Kasumi-1 (cell line): Measurements from ENCODE around the gene SYCP2.
"Not testable (repeated sequence)": the region's sequence is repeated elsewhere in the genome, so short reads cannot be mapped to it uniquely, and the experiment has no call there.

Experiments used
- DNase-seq, 2 experiments: peaks; one replicate each; lab custom pipeline; 2025; lab: John Stamatoyannopoulos, UW

The SYCP2 gene

GRCh38 chr20:59908855-59909254, 24.6 kb downstream of the SYCP2 start:
- no peak for DNase-seq

DNA sequence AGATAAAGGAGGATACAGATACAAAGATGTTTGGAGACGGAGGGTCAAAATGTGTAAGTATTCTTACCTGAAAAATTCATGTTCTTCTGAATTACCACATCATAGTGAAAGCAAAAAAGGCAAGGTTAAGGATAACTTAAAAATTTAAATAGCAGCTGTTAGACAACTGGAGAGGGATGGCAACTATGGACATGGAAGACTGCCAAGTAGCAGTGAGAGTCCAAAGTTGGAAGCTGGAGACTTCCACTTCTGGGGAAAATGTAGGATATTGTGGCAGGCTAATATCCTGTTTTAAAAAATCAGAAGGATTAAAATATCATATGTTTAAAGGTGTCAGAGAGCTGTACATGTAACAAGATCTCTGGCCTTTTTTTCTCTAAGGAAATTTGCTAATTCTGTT, 29.8 kb downstream of the SYCP2 start:
- DNase-seq = no peak

GRCh38 chr20:59902470-59902869, 31.0 kb downstream of the SYCP2 start:
- DNase-seq = no peak

DNA sequence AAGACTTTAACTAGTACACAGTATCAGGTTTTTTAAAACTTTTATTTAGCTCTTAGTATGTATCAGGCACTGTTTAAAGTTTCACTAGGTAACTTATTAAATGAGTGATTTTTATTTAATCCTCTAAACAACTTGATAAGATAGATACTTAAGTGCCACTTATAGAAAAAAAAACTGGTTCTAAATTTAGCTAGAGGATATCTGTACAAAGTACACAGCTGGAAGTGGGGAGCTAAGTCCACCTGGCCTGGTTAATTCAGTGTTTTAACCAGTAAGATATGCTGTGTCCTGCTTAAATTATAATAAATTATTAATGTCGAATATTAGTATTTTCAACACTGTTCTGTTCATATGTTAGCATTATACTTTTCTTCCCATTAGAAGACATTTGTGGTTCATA, 37.5 kb downstream of the SYCP2 start:
- DNase-seq = no peak

GRCh38 chr20:59891581-59891980, 41.9 kb downstream of the SYCP2 start:
- no peak for DNase-seq

DNA sequence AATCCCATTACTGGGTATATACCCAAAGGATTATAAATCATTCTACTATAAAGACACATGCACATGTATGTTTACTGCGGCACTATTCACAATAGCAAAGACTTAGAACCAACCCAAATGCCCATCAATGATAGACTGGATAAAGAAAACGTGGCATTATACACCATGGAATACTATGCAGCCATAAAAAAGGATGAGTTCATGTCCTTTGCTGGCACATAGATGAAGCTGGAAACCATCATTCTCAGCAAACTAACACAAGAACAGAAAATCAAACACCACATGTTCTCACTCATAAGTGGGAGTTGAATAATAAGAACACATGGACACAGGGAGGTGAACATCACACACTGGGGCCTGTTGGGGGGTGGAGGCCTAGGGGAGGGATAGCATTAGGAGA, 43.4 kb downstream of the SYCP2 start:
- not testable (repeated sequence) for DNase-seq

- DNase-seq = no peak
Observed at GRCh38 chr20:59888050-59888449, 45.4 kb downstream of the SYCP2 start.

- DNase-seq = no peak
Observed at GRCh38 chr20:59884494-59884893, 48.9 kb downstream of the SYCP2 start.

GRCh38 chr20:59880198-59880597, 53.2 kb downstream of the SYCP2 start:
- DNase-seq = no peak

DNA sequence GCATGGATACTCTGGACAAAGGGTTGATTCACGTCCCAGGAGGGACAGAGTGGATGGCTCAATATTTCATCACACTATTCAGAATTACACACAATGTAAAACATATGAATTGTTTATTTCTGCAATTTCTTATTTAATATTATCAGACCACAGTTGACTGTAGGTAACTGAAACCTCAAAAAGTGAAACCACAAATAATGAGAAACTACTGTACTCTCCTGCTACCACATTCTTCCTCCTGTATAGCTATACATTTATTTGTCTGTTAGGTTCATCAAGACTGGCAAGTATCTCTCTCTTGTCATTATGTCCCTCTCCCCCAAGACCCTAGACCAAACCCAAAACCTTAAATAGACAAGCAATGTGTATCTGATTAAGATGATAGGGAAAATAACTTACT, 60.0 kb downstream of the SYCP2 start:
- DNase-seq = no peak

- no peak for DNase-seq
Observed at GRCh38 chr20:59871096-59871495, 62.3 kb downstream of the SYCP2 start.

- no peak for DNase-seq
Observed at GRCh38 chr20:59866338-59866737, 67.1 kb downstream of the SYCP2 start.

DNA sequence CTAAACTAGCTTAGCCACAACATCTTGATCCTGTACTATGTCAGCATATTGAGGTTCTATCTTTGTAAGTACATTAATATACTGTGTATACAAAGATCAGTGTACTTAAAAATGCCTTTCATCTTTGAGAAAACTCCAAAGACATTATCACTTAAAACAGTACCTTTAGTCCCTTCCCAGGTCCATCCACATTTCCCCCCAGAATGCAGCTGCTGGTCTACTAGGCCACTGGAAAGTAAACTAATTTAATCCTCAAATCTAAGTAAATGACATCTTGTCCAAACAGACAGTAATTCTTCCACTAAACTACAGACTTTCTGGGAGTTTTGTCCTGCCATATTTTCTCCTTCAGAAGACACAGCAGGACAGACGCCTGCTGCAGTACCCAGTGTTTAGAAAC, 68.7 kb downstream of the SYCP2 start:
- no peak for DNase-seq

- no peak for DNase-seq
Observed at GRCh38 chr20:59863058-59863457, 70.4 kb downstream of the SYCP2 start.

DNA sequence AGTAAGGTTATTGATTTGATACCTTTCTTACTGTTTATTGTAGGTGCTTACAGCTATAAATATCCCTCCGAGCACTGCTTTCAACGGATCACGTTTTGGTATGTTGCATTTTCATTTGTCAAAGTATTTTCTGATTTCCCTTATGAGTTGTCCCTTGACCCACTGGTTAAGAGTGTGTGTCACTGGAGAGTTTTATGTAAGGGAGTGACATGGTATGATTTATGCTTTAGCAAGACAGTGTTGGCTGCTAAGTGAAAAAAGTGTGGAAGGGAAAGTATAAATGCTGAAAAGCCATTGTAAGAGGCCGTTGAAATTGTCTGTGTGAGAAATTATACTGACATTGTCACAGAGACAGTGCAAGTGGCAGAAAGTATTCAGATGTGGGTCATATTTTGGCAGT, 72.0 kb downstream of the SYCP2 start:
- no peak for DNase-seq

- DNase-seq = no peak
Observed at GRCh38 chr20:59858425-59858824, 75.0 kb downstream of the SYCP2 start.

DNA sequence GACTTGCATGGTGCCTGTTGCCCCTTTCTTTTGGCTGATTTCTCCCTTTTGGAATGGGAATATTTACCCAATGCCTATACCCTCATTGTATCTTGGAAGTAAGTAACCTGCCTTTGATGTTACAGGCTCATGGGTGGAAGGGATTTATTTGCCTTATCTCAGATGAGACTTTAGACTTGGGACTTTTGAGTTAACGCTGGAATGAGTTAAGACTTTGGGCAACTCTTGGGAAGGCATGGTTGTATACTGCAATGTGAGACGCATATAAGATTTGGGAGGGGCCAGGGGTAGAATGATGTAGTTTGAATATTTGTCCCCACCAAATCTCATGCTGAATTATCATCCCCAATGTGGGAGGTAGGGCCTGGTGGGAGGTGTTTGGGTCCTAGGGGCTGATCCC, 75.5 kb downstream of the SYCP2 start:
- no peak for DNase-seq

DNA sequence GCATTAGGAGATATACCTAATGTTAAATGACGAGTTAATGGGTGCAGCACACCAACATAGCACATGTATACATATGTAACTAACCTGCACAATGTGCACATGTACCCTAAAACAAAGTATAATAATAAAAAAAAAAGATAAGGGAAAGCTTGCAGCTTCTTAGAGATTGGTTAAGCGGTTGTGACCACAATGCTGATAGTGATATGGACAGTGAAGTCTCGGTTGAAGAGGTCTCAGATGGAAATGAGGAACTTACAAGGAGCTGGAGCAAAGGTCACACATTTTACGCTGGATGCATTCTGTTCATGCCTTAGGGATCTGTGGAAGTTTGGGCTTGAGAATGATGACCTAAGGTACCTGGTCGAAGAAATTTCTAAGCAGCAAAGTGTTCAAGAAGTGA, 76.5 kb downstream of the SYCP2 start:
- not testable (repeated sequence) for DNase-seq

GRCh38 chr20:59856526-59856925, 76.9 kb downstream of the SYCP2 start:
- DNase-seq = not testable (repeated sequence)

- DNase-seq = peak; percentile 54 to 70
Observed at GRCh38 chr20:59850018-59850641, 83.3 kb downstream of the SYCP2 start.

DNA sequence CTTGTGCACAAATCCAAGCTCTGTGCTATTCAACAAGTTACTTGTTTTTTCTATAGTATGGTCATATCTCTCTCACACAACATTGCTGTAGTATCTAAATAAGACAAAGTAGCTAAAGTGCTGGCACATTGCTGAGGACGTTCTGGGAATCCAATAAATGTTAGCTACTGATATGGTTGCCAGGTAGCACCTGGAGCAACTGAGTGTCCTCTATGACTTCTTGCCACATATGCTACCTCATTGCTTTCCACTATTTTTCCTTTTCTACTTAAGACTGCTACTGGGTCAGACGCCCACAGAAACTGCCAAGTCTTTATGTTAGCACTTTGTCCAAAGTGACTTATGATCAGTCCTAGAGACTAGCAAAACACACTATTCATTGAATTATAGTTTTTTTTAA, 85.3 kb downstream of the SYCP2 start:
- no peak for DNase-seq

DNA sequence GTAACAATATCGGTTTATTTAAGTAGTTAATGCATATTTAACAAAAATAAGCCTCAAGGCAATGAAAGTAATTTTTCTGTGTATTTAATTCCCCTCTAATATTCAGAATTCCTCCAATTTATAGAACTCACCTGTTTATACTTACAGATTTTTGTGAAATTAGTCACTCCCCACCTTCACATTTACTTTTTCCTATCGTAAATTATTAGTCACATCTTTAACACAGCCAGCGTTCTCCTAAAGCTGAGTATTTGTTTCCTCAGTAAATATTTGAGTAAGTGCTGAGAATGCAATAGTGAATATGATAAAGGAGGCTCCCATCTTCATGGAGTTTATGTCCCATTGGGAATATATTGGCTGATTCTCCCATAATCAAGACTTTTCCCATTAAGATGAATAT, 88.0 kb downstream of the SYCP2 start:
- no peak for DNase-seq

- DNase-seq = no peak
Observed at GRCh38 chr20:59839400-59839799, 94.0 kb downstream of the SYCP2 start.

DNA sequence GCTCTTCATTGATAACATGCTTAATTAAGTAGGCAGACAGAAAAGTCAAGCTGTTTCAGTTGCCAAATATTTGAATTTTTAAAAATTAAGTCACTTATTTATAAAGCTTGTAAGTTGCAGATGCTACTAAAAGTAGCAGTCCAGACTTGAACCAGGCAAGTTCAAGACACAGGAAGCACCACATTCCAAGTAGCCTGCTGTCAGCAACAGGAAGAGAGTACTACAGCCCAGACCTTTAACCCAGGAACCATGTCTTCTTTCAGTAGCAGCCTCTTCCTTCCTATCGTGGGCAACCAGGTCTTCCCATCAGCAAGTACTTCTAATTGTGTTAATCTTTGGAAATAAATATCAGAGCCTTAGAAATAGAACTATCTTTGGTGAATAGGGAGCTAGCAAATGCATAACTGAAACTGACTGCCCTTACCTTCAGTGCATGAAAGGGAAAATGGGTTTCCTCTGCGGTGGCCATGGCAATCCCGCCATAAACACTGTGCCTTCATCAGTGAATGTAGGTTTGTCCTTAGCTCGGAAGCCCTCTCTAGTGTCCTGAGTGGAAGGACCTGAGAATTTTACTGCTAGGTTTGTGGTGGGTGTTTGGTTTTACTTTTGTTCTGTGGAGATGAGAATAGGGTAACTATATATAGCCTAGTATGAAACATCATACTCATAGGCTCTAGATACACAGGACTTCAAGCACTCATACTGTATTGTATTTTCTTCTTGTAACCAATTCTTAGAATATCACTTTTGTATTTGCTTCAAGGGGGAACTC, 95.6 kb downstream of the SYCP2 start:
- DNase-seq = no peak
